GM12873 (cell line): ENCODE data around the gene RFX8.

Source experiments
- CTCF ChIP-seq: IDR thresholded peaks from 2 replicates; pipeline ENCODE4 v1.5.1; 2012; ENCODE audit warnings: low read depth, mild to moderate bottlenecking, moderate library complexity, low read length, control low read depth; ENCODE audit not compliant: insufficient read depth; ENCODE audit errors: missing control alignments

Gene RFX8

DNA sequence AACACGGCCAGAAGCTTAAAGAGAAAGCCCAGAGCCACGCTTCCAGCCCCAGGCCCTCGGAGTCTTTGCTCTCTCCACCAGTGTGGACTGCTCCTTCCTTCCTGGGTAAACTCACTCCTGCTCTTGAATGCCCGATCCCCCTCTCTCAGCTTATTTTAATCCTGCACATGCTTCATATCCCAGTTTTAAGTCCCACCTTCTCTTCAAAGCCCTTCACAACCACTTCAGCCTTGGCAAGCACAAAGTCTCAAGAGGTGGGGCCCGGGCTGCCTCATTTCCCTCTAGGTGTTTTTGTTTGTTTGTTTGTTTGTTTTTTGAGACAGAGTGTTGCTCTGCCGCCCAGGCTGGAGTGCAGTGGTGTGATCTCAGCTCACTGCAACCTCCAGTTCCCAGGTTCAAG, 66.0 kb downstream of the RFX8 start:
- no peak for TF ChIP-seq CTCF

DNA sequence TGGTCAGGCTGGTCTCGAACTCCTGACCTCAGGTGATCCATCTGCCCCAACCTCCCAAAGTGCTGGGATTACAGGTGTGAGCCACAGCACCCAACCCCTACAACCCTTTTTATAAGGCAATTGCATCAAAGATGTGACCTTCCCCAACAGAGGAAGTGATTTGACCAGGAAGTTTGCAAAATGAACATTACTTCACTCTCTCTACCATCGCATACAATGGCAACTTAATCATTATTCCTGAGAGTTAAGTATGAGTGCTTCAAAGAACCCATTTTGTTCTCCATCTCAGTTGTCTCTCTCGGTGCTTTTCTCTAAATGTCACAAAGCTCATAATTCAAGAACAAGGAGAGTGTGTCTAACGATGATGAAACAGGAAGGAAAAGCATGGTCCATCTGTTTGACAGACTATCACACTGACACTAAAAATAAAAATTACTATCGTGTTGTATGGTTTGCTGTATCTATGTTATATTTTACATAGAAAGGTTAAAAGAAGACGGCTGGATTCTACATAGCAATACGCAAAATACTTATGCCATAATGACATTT, 69.5 kb downstream of the RFX8 start:
- no peak for TF ChIP-seq CTCF

DNA sequence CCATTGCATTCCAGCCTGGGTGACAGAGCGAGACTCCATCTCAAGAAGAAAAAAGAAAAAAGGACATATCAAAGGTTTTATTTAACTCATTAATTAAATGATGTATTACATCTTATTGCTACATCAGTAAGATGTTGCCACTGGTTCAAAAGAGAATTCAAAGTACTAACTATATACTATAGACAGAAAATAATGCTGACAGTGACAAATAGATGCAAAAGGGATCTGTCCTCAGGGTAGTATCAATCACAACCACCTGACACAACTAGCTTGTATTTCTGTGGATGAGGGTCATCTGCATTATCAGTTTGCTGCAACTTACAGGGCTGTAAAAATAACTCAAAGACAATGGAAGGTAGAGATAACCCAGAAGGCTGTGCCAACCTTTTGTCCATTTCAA, 71.2 kb downstream of the RFX8 start:
- no peak for TF ChIP-seq CTCF

DNA sequence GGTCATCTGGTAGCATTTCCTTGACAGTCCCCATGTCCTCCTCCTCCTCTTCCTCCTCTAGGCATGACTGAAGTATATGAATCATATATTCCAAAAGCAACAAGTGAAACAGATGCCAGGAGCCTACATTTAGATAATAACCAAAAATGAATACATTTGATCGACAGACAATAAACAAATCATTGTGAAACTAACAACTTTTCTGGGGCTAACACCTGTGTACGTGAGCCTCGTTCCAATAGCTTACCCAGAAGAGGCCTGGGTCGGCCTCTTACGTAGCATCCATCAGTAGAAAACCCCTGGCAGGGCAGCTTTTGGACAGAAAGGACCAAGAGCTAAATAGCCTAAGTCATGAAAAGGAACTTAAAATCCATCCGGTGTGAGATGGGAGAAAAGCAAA, 72.3 kb downstream of the RFX8 start:
- TF ChIP-seq CTCF: no peak

GRCh38 chr2:101401906-101402305, 73.0 kb downstream of the RFX8 start:
- TF ChIP-seq CTCF: peak; percentile 38

DNA sequence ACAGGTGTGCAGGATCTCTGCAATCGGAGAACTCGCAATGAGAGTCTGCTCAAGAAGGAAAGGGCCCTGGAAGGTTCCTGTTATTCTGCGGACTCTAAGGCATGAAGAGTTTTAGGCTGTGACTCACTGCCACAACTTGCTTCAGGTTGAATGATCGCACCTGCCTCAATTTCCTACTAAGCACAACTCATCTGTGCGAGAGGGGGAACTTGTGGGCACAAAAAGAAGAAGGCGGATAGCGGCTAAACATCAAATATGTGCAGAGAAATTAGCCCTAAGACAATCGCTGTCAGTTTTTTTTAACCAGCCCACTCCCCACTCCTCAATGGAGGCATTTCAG, 73.6 kb downstream of the RFX8 start:
- TF ChIP-seq CTCF: no peak

- TF ChIP-seq CTCF: no peak
Measured at GRCh38 chr2:101400506-101401325, 74.2 kb downstream of the RFX8 start.
